ENCODE results near the gene EFS.

EFS gene

GRCh38 chr14:23378612-23379220 is 13.7 kb upstream of the EFS start:
- DNase-seq (ENCODE audit: low read depth), result no peak

- DNase-seq (ENCODE audit: low read depth), result no peak
Measured at GRCh38 chr14:23377573-23378563, 12.9 kb upstream of the EFS start.

GRCh38 chr14:23377198-23377550 is 12.2 kb upstream of the EFS start:
- DNase-seq (ENCODE audit: low read depth), result no peak

- DNase-seq (ENCODE audit: low read depth), result no peak
Measured at GRCh38 chr14:23376482-23377197, 11.7 kb upstream of the EFS start, which contains the start of gene CMTM5. Gene CMTM5 (plus strand): TSS chr14:23377046. CDS start chr14:23377252, 206 bp downstream.

- DNase-seq (ENCODE audit: low read depth), result no peak
Measured at GRCh38 chr14:23375527-23376251, 10.7 kb upstream of the EFS start.

- DNase-seq (ENCODE audit: low read depth), result no peak
Measured at GRCh38 chr14:23373041-23373440, 8.1 kb upstream of the EFS start.

- DNase-seq (ENCODE audit: low read depth), result no peak
Measured at GRCh38 chr14:23372509-23372908, 7.5 kb upstream of the EFS start, which contains the start of gene IL25. Gene IL25 (plus strand): TSS chr14:23372809.

- DNase-seq (ENCODE audit: low read depth), result no peak
Measured at GRCh38 chr14:23371865-23372264, 6.9 kb upstream of the EFS start.

GRCh38 chr14:23370221-23370620 is 5.2 kb upstream of the EFS start:
- no peak for DNase-seq (ENCODE audit: low read depth)

- no peak for DNase-seq (ENCODE audit: low read depth)
Measured at GRCh38 chr14:23366426-23366921, 1.5 kb upstream of the EFS start.

GRCh38 chr14:23365732-23366425 is 907 bp upstream of the EFS start:
- DNase-seq (ENCODE audit: low read depth), result no peak

- no peak for DNase-seq (ENCODE audit: low read depth)
Measured at GRCh38 chr14:23364164-23365035, 572 bp downstream of the EFS start.

- DNase-seq (ENCODE audit: low read depth), result no peak
Measured at GRCh38 chr14:23362200-23362599, 2.8 kb downstream of the EFS start.

- DNase-seq (ENCODE audit: low read depth), result no peak
Measured at GRCh38 chr14:23361763-23362162, 3.2 kb downstream of the EFS start.

- no peak for DNase-seq (ENCODE audit: low read depth)
Measured at GRCh38 chr14:23361320-23361719, 3.7 kb downstream of the EFS start.

- DNase-seq (ENCODE audit: low read depth), result no peak
Measured at GRCh38 chr14:23360496-23360895, 4.5 kb downstream of the EFS start.

- no peak for DNase-seq (ENCODE audit: low read depth)
Measured at GRCh38 chr14:23359722-23360447, 5.1 kb downstream of the EFS start.

- no peak for DNase-seq (ENCODE audit: low read depth)
Measured at GRCh38 chr14:23359167-23359626, 5.8 kb downstream of the EFS start.

GRCh38 chr14:23358553-23359166 is 6.3 kb downstream of the EFS start:
- DNase-seq (ENCODE audit: low read depth), result no peak

All from activated gamma-delta T cell treated with anti-CD3 and anti-CD28 coated beads, Interleukin-2, amount 50 U/mL, for 16 hours (primary cell).